RWPE1 (cell line): ENCODE measurements around the gene HSP90AB1.

ENCODE experiments used
- CTCF ChIA-PET: fragments of 350-600 bp; sonication (Branson Sonifier 250); formaldehyde crosslinking; extraction: SDS; loops from one replicate; lab custom pipeline; 2021; lab: Yijun Ruan, JAX
- POLR2A ChIA-PET: fragments of 400-600 bp; formaldehyde crosslinking; extraction: SDS; loops from one replicate; lab custom pipeline; 2020; ENCODE audit warnings: antibody characterized with exemption; ENCODE audit not compliant: low non-redundant PET; lab: Yijun Ruan, JAX
- DNase-seq: peaks from one replicate; pipeline ENCODE4 v3.0.0; 2012; ENCODE audit warnings: low spot score
- H3K27ac ChIP-seq: fragments of 450-650 bp; 2 replicates; pipeline ENCODE4 v1.5.1; 2017
- CTCF ChIP-seq: fragments of 450-650 bp; conservative IDR thresholded peaks from 2 replicates; pipeline ENCODE4 v1.5.1; 2017; ENCODE audit warnings: low read depth, mild to moderate bottlenecking

Gene HSP90AB1

GRCh38 chr6:44266347-44266746, 19.4 kb downstream of the HSP90AB1 start:
- no peak for DNase-seq
- ChIA-PET CTCF (interaction anchor here (1.3 to 3.8 kb wide), 2 partner anchors 9 to 72 kb away, joined by 4 to 48 read pairs; partner anchors contain the start of gene SLC35B2), POLR2A (interaction anchor here (0.6 kb wide), 1 partner anchor 135 kb away, joined by 3 read pairs; no protein-coding TSS in a partner anchor)
- TF ChIP-seq CTCF, result no peak
- no peak overlapping the region for H3K27ac ChIP-seq

- ChIA-PET POLR2A (interaction anchor here (0.6 kb wide), 1 partner anchor 134 kb away, joined by 3 read pairs; no protein-coding TSS in a partner anchor), CTCF (interaction anchor here (0.6 to 3.8 kb wide), 7 partner anchors 9 to 117 kb away, joined by 3 to 48 read pairs (median 3); partner anchors contain the start of gene SLC35B2)
- no peak for TF ChIP-seq CTCF
- DNase-seq, result no peak
- H3K27ac ChIP-seq, result no peak overlapping the region
Observed at GRCh38 chr6:44267252-44267651, 20.4 kb downstream of the HSP90AB1 start.

GRCh38 chr6:44268095-44268628, 21.3 kb downstream of the HSP90AB1 start:
- CTCF ChIA-PET, result interaction anchor here (0.5 to 3.8 kb wide), 17 partner anchors 8 to 187 kb away, joined by 3 to 48 read pairs (median 4); partner anchors contain the start of genes AARS2 and SPATS1
- H3K27ac ChIP-seq, result no peak overlapping the region
- TF ChIP-seq CTCF, result peak; percentile 93
- POLR2A ChIA-PET, result no interaction called here
- DNase-seq, result peak; percentile 61

- TF ChIP-seq CTCF, result no peak
- no peak overlapping the region for H3K27ac ChIP-seq
- no peak for DNase-seq
- ChIA-PET CTCF (interaction anchor here (1.3 to 3.8 kb wide), 4 partner anchors 9 to 69 kb away, joined by 3 to 48 read pairs (median 6); partner anchors contain the start of gene AARS2), POLR2A (interaction anchor here (0.6 kb wide), 1 partner anchor 361 kb away, joined by 3 read pairs; no protein-coding TSS in a partner anchor)
Observed at GRCh38 chr6:44269178-44269920, 22.4 kb downstream of the HSP90AB1 start.

GRCh38 chr6:44269921-44270525, 23.1 kb downstream of the HSP90AB1 start, which contains the start of gene TMEM151B:
TMEM151B (plus strand) TSS chr6:44270450; CDS start chr6:44270743, 293 bp downstream.
- CTCF ChIA-PET, result interaction anchor here (0.7 to 2.3 kb wide), 4 partner anchors 22 to 70 kb away, joined by 3 to 7 read pairs (median 5); partner anchors contain the start of gene AARS2
- no peak for DNase-seq
- H3K27ac ChIP-seq, result no peak within 1 kb of the TSS
- no peak for TF ChIP-seq CTCF
- POLR2A ChIA-PET, result no interaction called here
